Skin epidermis (tissue), 12 donors: ENCODE results near the gene ANKRD62.
"Not testable (repeated sequence)": the region's sequence is repeated elsewhere in the genome, so short reads cannot be mapped to it uniquely, and the experiment has no call there.

Source experiments
- H3K27ac ChIP-seq, 21 experiments: fragments of 200-600 bp; sonication (generic) in 11 of 21; one replicate each; pipeline ENCODE4 v1.5.0; 2020; ENCODE audit warnings: mild to moderate bottlenecking in 3 of 21, inconsistent platforms in 2 of 21, moderate library complexity in 2 of 21
- H3K4me3 ChIP-seq, 7 experiments: fragments of 200-600 bp; sonication (generic) in 2 of 7; one replicate each; pipeline ENCODE4 v1.5.0; 2020; ENCODE audit warnings: inconsistent platforms in 2 of 7, mild to moderate bottlenecking in 2 of 7, moderate library complexity in 1 of 7

ANKRD62 gene

DNA sequence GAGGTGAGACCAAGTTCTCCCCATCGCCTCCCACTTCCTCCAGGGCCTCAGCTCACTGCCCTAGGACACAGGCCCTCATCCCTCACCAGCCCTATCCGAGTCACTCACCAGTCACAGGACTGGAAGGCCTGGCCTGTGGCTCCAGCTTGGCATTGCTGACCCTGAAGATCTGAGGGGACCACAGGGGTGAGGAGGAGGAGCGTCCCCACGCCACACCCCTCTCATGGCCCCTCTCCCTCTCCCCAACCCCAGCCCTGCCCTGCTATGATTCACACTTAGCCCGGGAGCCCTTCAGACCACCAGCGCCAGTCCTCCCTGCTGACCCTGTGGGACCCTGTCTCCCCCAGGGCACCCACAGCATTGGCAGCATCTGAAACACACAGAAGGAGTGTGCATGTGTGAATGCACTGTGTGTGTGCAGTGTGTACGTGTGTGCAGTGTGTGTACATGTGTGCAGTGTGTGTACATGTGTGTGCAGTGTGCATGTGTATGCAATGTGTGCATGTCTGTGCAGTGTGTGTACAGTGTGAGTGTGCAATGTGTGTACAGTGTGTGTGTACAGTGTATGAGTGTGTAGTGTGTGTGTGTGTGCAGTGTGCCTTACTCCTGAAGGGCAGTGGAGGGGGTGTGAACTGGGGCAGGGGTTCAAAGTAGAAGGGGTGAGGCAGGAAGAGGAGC is 29.4 kb upstream of the ANKRD62 start:
- Histone ChIP-seq H3K27ac (no peak overlapping the region), H3K4me3 (no peak overlapping the region)

DNA sequence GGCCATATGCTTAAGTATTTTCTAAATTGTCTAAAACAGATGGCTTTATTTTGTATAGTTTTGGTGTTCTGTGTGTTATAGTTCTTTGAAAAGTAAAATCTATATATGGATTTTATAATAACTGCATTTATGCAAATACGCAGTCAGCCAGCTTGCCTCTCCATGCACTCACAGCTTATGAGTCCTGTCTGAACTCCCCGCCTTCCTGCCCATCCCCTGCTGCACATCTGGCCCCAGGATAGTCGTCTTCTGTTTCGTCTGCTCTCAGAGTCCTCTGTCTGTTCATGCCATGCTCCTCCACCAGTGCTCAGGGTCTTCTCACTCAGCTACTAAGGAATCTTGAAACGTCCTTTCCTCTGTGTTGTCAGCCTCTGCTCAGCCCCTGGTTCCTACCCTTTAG is 28.2 kb upstream of the ANKRD62 start:
- no peak overlapping the region for H3K27ac ChIP-seq
- H3K4me3 ChIP-seq, result no peak overlapping the region

DNA sequence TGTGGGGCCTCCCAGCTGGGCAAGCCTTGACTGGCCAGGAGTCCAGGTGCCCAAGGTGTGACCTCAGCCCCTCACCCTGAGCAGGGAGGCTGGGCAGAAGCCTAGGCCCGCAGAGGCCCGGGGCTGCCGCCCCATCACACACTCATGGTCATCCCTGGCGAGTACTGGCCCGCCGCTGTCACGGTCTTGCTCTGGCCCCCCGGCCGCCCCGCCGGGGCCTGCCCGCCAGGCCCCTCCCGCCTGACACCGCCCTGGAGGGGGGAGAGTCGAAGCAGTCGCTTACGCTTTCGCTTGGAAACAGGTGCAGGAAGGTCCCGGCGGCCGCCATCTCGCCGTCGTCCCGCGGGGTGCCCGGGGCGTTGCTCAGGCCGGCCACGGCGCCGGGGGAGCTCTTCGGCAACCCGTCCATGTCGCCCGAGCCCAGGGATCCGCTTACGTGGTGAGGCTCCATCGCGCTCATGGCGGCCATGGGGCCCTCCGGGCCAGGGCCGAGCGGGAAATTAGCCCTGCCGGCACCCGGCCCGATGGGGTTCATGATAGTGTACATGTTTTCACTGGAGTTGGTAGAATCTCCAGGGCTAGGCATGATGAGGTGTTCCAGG is 26.6 kb upstream of the ANKRD62 start:
- no peak overlapping the region for H3K4me3 ChIP-seq
- no peak overlapping the region for H3K27ac ChIP-seq

DNA sequence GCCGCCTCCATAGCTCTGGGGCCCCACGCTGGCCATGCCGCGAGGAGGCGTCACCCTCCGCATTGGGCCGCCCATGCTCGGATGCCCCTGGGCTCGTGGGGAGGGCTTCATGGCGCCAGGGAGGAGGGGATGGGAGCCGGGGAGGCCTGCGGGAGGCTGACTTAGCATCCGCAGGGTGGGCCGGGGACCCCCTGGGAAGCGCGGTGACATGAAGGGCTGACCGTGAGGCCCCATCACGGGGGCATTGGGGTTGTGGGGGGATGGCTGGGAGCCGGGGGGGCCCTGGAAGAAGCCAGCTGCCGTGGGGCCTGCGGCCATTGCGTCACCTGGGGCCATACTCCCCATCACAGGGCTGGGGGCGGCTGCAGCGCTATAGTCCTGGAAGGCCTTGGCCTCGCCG is 26.0 kb upstream of the ANKRD62 start:
- no peak overlapping the region for H3K27ac ChIP-seq
- no peak overlapping the region for H3K4me3 ChIP-seq

DNA sequence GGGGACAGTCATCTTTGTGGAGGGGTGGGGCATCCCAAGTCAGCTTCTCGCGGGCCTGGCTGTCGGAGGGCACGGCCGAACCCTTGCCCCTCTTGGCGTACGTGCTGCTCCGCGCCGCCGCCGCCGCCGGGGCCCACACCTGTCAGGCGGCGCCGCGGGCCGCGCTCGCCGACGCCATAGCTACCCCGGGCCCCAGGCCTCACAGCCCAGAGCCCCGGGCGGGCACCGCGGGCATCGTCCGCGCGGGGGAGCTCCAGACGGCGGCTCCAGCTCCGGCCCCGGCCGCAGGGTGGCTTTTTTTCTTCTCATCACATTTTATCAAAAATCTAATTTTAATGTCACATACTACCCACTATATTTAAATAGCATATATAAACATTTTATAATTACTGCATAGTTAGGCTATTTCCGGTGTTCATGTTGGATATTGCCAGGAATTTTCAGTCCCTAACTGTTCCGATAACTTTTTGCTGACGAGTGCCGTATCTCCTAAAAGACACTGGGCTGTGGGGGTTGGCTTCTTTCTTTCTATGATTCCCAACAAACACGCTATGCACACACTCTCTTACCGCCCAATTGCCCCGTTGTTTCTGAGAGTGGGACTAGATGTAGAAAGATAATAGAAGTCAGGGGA is 25.2 kb upstream of the ANKRD62 start:
- not testable (repeated sequence) for H3K4me3 ChIP-seq, H3K27ac ChIP-seq

DNA sequence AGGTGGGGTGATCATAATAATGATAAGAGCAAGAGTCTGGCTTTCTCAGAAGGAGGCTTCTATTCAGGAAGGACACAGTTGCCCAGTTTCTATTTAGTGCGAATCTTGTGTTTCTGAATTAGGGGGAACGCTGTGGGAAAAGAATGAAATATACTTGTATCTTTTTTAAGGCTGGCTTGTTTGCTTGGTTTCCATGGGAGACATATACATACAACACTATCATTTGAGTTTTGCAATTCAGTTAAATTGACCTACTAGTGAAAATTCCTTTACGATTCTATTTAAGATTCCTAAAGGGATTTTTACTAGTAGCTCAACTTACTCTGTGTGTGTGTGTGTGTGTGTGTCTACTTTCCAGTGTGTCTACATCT is 24.7 kb upstream of the ANKRD62 start:
- Histone ChIP-seq H3K27ac (no peak overlapping the region), H3K4me3 (no peak overlapping the region)

DNA sequence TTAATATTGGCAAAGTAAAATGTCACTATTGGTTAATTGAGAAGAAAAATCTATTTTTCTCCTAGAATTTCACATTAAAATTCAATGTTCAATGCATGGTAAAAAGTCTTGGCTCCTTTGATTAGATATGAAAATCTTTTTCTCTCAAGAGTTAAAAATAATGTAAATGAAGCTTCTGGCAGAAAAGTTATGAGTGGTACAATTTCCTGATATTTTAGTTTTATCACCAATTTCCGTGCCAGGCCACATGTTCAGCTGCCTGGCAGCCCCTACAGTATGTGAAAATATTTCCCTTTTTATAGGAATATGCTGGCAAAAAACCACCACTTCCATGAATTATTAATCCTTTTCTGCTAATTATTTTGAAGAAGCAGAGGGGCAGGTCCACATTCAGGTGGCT is 22.6 kb upstream of the ANKRD62 start:
- H3K4me3 ChIP-seq, H3K27ac ChIP-seq: not testable (repeated sequence)

DNA sequence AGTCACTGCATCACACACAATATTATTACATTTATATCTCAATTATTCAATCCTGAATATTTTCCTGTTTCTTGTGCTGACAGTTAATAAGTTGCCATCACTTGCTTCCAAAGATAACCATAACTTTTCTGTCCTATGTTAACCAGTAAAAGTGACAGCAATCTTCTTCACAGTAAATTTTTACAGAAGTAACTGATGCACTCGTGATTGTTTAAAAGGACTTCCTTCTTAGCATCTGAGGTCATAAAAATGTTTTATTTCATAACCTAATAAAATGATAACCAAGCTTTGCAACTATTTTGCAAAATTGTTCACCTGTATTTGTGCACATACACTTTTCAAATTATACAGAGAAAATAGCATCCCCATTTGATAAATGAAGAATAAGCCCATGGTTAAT is 20.6 kb upstream of the ANKRD62 start:
- Histone ChIP-seq H3K27ac (no peak overlapping the region), H3K4me3 (no peak overlapping the region)

DNA sequence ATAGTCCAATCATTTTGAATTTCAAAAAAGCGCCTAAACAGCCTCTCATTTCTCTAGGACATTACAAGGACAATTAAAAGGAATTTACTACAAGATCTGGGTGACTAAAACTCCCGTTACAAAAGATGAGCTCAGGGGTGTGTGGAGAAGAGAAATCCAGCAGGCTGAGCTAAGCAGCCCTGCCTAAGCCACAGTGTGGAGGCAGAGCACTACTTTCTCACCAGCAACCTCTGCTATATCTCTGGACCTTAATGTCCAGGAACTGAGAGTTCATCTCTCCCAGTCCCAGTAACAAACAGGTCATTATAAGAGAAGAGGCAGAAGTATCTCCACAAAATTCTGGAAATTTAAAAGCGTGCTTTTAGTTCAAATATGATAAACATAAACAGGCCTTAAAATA is 18.9 kb upstream of the ANKRD62 start:
- H3K4me3 ChIP-seq, result no peak overlapping the region
- no peak overlapping the region for H3K27ac ChIP-seq

DNA sequence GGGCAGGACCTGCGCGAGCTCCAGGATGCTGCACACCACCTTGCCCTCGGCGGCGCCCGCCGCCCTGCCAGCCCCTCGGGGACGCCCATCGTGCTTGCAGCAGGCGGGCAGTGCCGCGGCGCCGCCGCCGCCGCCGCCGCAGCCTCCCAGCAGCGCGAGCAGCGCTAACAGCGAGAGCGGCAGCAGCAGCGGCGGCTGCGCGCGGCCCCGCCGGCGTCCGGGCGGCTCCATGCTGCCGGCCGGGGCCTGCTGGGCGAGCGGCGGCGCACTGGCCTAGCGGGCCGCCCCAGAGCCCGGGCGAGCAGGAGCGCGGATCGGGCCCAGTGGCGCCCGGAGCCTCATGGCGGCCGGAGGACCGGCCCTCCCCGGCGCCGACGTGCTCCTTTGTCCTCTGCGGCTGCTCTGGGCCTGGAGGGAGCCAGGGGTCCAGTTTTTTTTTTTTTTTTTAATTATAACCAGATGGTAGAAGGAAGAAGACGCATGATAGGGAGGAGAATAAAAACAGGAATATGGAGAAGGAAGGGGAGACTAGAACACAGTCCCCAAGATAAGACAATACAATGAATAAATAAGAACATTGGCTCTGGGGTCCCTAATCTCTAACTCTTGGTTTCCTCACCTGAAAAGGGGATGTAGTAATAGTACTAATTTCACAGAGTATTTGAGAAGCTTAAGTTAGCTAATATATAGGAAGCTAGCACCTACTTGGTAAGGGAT is 17.1 kb upstream of the ANKRD62 start:
- Histone ChIP-seq H3K27ac (peak overlapping the region in 4 of 21 experiments; percentile 61 to 73 (median 67)), H3K4me3 (peak overlapping the region in 2 of 7 experiments; percentile 19 to 30)

DNA sequence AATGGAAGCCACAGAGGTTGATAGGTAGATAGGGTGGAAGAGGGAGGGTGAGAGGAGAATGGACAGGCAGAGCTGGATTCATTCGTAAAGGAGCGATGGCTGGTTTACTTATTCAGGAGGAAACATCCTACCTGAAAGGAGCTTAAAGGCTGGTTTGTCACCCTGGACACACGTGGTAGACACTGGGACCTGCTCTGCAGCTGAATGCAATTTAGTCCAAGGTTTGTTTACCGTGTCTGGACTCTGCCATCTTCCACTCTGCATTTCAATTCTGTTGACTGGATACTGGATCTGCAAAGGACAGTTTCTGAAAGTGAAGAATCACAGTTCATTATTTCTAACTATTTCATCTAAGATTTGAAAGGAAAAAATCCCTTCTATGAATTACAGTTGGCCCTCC is 15.6 kb upstream of the ANKRD62 start:
- H3K4me3 ChIP-seq, H3K27ac ChIP-seq: not testable (repeated sequence)

DNA sequence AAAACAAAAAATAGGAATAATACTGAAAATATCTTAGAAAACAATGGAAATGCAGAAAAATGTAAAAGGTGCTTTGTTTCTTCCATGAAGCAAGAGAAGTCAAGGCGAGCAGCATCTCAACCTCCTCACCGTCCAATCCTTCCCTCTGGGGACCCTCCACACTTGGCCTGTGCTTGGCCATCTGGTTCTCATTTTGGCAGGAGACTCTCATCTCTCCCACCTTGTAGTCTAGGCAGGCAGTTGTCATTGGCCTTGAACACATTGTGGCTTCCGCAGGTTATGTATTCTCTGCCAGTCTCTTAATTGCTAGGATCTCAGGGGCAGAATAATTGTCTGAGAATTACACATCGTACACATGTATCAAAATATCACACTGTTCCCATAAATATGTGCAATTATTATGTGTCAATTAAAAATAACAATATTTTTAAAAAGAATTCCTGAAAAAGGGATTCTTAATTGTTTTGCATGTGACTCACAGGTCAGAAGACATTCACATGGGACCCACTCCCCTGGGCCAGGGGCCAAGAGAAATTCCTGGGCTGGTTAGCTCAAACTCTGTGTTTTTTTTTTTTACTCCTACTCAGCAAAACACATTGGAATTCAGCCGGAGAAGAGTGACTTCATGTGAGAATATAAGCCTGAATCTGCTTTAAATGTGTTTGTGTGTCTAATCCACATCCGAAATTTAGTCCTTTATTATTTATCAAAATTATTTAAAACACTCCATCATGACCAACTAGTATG is 14.0 kb upstream of the ANKRD62 start:
- peak overlapping the region in 1 of 21 experiments; percentile 58 for H3K27ac ChIP-seq
- no peak overlapping the region for H3K4me3 ChIP-seq

DNA sequence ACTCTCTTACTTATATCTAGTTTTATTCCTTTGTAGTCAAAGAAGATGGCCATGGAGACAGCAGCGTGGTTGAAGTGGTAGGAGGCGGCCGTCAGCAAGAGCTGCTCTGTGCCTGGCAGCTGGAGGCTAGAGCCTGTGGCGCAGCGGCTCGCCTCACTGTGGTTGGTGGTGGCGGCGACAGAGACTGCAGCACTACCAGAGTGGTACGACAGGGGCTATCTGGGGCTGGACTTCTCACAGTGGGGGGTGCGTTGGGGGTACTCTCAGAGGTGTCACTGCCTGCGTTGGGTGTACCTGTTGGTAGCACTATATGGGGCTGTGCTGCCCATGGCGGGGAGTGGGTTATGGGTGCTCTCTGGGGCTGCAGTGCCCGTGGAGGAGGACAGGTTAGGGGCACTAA is 8.5 kb upstream of the ANKRD62 start:
- H3K27ac ChIP-seq, result no peak overlapping the region
- H3K4me3 ChIP-seq, result no peak overlapping the region

DNA sequence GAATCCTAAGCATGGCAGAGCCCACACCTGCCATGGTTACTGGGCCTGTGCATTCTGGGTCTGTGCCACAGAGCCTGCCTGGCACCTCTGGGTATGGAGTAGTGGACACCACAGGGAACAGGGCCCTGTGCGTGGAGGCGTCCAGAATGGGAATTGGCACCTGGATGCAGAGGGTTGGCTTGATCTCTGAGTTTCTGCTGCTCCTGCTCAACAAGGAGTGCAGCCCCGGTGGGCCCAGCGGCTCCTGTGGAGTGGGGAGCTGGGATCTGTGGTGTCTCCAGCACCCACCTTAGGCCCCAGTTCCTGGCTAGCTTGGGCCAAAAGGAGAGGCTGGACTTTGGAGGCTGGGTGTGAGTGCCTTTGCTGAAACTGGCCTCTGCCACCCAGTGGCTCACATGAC is 7.9 kb upstream of the ANKRD62 start:
- H3K27ac ChIP-seq, result peak overlapping the region in 1 of 21 experiments; percentile 31
- H3K4me3 ChIP-seq, result no peak overlapping the region

DNA sequence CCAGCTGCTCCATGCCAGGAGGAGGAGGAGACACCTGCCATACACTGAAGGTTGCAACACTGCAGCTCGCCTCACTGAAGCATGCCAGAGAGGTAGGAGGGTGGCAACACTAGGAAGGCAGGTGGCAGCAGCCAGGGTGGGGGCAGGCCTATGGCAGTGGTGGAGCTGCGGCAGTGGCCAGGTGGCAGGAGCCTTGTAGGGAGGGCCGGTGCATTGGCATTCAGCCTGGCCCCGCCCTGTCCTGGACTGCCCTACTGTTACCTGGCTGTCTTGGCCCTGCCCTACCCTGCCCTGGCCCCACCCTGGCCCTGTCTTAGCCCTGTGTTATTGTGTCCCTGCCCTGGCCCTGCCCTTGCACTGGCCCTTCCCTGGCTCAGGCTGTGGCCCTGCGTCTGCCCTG is 7.4 kb upstream of the ANKRD62 start:
- H3K27ac ChIP-seq, result peak overlapping the region in 1 of 21 experiments; percentile 31
- H3K4me3 ChIP-seq, result no peak overlapping the region

DNA sequence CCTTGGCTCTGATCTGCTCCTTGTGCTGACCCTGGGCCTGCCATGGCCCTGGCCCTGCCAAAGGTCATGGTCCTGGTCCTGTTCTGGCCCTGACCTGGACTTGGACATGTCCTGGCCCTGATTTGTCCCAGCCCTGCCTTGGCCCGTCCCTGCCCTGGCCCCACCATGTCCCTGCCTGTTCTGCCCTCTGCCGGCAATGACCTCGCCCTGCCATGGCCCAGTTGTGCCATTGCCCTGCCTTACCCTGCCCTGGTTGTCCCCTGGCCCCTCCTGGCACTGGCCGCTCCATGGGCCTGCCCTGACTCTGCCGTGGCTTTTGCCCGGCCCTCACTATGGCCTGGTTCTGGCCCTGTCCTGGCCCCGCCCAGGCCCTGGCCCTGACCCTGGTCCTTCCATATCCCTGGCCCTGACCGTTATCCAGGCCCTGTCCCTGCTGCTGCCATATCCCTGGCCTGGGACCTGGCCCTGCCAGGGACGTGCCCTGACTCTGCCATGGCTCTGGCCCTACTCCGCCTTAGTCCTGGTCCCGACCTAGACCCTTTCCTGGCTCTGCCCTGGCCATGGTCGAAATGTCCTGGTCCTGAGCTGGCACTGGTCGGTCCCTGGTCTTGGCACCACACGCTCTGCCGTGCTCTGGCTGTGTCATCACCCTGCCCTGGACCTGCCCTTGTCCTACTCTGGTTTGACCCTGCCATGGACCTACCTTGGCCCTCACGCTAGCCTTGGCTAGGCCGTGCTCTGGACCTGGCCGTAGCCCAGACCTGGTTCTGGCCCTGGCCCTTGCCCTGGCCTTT is 6.8 kb upstream of the ANKRD62 start:
- peak overlapping the region in 1 of 21 experiments; percentile 31 for H3K27ac ChIP-seq
- H3K4me3 ChIP-seq, result no peak overlapping the region

DNA sequence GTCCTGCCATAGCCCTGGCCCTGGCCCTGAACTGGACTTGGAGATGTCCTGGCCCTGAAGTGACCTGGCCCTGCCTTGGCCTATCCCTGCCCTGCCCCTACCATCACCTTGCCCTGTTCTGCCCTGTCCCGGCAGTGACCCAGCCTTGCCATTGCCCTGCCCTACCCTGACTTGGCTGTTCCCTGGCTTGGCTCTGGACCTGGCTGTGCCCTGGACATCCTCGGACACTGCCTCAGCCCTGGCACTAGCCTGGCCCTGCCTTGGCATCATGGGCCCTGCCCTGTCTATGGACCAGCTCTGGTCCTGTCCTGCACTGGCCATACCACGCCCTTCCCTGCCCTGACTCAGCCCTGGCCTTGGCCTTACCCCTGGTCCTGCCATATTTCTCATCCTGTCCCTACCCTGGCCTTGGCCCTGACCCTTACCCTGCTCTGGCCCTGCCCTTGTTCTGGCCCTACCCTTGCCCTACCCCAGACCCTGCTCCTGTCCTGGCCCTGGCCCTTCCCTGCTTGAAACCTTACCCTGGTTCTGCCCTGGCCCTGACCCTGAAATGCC is 6.1 kb upstream of the ANKRD62 start:
- H3K4me3 ChIP-seq, result no peak overlapping the region
- no peak overlapping the region for H3K27ac ChIP-seq

DNA sequence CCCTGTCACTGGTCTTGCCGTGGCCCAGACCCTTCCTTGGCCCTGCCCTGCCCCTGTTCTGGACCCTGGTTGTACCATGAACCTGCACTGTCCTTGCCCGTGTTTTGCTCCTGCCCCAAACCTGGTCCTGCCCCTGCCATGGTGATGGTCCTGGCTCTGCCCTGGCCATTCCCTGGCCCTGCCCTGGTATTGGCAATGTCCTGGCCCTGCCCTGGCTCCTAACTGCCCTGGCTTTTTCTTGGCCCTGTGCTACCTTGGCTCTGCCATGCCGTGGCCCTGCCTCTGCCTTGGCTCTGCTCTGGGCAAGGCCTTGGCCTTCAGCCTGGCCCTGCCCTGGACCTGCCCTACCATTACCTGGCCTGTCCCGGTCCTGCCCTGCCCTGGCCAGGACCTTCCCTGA is 5.5 kb upstream of the ANKRD62 start:
- no peak overlapping the region for H3K27ac ChIP-seq

DNA sequence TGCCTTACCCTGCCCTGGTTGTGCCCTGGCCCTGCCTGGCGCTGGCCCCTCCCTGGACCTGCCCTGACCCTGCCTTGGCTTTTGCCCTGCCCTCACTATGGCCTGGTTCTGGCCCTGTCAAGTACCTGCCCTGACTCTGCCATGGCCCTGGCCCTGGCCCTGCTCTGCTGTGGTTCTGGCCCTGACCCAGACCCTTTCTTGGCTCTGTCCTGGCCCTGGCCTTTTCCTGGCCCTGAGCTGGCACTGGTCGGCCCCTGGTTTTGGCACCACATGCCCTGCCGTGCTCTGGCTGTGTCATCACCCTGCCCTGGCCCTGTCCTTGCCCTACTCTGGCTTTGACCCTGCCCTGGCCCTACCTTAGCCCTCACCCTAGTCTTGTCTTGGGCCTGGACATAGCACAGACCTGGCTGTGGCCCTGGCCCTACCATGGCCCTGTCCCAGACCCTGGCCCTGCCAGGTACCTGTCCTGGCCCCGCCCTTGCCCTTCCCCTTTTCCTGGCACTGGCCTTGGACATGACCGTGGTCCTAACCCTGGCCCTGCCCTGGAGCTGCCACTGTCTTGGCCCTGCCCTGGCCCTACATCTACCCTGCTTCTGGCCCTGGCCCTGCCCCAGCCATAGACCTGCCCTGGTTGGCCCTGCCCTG is 4.8 kb upstream of the ANKRD62 start:
- Histone ChIP-seq H3K4me3 (no peak overlapping the region), H3K27ac (no peak overlapping the region)

More for the DNA sequence above, 5.5 kb upstream of the ANKRD62 start:
- H3K4me3 ChIP-seq, result no peak overlapping the region
